NCI-H526 treated with DMSO at 0.1 percent for 48 hours (cell line): ENCODE measurements around the gene DNM1.

Experiments
- DNase-seq: peaks from one replicate; lab custom pipeline; 2025; lab: John Stamatoyannopoulos, UW

Gene DNM1

GRCh38 chr9:128252317-128253139 is 49.3 kb downstream of the DNM1 start:
- DNase-seq: no peak

GRCh38 chr9:128253140-128253990 is 50.2 kb downstream of the DNM1 start:
- DNase-seq: no peak

GRCh38 chr9:128253991-128254346 is 50.8 kb downstream of the DNM1 start:
- DNase-seq: no peak

- DNase-seq: no peak
Observed at GRCh38 chr9:128254362-128254761, 51.2 kb downstream of the DNM1 start.

- DNase-seq: peak; percentile 5
Observed at GRCh38 chr9:128254855-128255759, 51.9 kb downstream of the DNM1 start.

- DNase-seq: no peak
Observed at GRCh38 chr9:128257086-128257825, 54.1 kb downstream of the DNM1 start.

- no peak for DNase-seq
Observed at GRCh38 chr9:128257907-128258306, 54.7 kb downstream of the DNM1 start.

- DNase-seq: no peak
Observed at GRCh38 chr9:128258326-128258725, 55.1 kb downstream of the DNM1 start.

- DNase-seq: no peak
Observed at GRCh38 chr9:128259156-128259555, 56.0 kb downstream of the DNM1 start.

- no peak for DNase-seq
Observed at GRCh38 chr9:128260340-128260739, 57.2 kb downstream of the DNM1 start.

GRCh38 chr9:128262687-128263086 is 59.5 kb downstream of the DNM1 start:
- DNase-seq: no peak

- no peak for DNase-seq
Observed at GRCh38 chr9:128265348-128265847, 62.2 kb downstream of the DNM1 start.

GRCh38 chr9:128266868-128267590 is 63.9 kb downstream of the DNM1 start:
- no peak for DNase-seq

- no peak for DNase-seq
Observed at GRCh38 chr9:128271112-128271511, 67.9 kb downstream of the DNM1 start.

GRCh38 chr9:128271512-128271911 is 68.3 kb downstream of the DNM1 start:
- DNase-seq: no peak

GRCh38 chr9:128274245-128274644 is 71.1 kb downstream of the DNM1 start:
- DNase-seq: no peak

- no peak for DNase-seq
Observed at GRCh38 chr9:128275198-128276007, 72.2 kb downstream of the DNM1 start, which contains the start of gene GOLGA2. Gene GOLGA2, minus strand, starts transcription at chr9:128276007. Its CDS starts 31 bp downstream, at chr9:128275976.

- peak; percentile 91 for DNase-seq
Observed at GRCh38 chr9:128276008-128276573, 72.9 kb downstream of the DNM1 start, which contains the start of gene SWI5. Gene SWI5, plus strand, starts transcription at chr9:128276276.
